Measurements from ENCODE around the gene GBA3.

Gene GBA3

DNA sequence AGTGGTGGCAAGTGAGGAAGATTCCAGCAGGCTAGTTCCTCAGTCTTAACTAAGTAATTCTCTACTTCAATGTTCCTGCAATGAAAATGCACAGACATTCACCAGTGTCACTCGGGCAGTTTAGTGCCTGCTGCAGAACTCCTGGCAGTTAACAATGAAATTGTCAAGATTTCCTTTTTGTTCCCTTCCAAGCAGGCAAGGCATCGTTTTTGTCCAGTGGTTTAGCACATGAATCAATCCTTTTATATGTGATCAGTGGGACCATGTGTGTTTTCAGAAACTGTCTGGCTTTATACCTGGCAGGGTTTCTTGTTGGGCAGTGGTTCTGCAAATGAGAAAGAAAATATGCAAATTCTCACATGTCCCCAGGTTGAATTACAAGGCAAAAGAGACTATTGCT is 122.2 kb downstream of the GBA3 start:
- TF ChIP-seq, protein P1, sequence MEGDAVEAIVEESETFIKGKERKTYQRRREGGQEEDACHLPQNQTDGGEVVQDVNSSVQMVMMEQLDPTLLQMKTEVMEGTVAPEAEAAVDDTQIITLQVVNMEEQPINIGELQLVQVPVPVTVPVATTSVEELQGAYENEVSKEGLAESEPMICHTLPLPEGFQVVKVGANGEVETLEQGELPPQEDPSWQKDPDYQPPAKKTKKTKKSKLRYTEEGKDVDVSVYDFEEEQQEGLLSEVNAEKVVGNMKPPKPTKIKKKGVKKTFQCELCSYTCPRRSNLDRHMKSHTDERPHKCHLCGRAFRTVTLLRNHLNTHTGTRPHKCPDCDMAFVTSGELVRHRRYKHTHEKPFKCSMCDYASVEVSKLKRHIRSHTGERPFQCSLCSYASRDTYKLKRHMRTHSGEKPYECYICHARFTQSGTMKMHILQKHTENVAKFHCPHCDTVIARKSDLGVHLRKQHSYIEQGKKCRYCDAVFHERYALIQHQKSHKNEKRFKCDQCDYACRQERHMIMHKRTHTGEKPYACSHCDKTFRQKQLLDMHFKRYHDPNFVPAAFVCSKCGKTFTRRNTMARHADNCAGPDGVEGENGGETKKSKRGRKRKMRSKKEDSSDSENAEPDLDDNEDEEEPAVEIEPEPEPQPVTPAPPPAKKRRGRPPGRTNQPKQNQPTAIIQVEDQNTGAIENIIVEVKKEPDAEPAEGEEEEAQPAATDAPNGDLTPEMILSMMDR (IDR thresholded peaks at IDR 0.05): no peak
- Histone ChIP-seq H3K4me1 (no peaks in the 10 kb centered on the region), H3K27ac (no peak overlapping the region), H2AFZ (peak overlapping the region; percentile 28), H3K9ac (no peak overlapping the region), H3K4me3 (ENCODE audit: low read depth, low read length) (no peak overlapping the region), H3K79me2 (no peaks in the 10 kb centered on the region), H3K36me3 (ENCODE audit: control insufficient read depth, insufficient read depth, low read length) (no peaks in the 10 kb centered on the region), H3K4me2 (ENCODE audit: low read length) (no peak overlapping the region), H3K27me3 (ENCODE audit: control insufficient read depth, insufficient read depth, low read length) (no peaks in the 10 kb centered on the region), H3K9me3 (ENCODE audit: control insufficient read depth, low read length) (no peaks in the 10 kb centered on the region)

DNA sequence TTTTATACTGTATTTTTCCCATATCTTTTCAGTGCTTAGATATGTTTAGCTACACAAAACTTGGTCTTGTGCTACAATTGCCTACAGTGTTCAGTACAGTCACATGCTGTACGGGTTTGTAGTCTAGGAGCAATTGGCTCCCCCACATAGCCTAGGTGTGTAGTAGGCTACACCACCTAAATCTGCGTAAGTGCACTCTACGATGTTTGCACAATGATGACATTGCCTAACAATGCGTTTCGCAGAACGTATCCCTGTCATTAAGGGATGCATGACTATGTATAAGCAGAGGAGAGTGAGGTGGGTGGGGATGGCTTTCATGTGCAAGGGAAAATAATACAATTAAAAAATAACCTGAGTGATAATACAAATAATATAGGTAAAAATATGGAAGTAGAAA is 131.4 kb downstream of the GBA3 start:
- H3K27me3 ChIP-seq (ENCODE audit: control insufficient read depth, insufficient read depth, low read length): no peaks in the 10 kb centered on the region
- H3K4me3 ChIP-seq (ENCODE audit: low read depth, low read length): no peak overlapping the region
- no peaks in the 10 kb centered on the region for H3K9me3 ChIP-seq (ENCODE audit: control insufficient read depth, low read length)
- no peak overlapping the region for H3K4me2 ChIP-seq (ENCODE audit: low read length)
- no peaks in the 10 kb centered on the region for H3K36me3 ChIP-seq (ENCODE audit: control insufficient read depth, insufficient read depth, low read length)
- no peaks in the 10 kb centered on the region for H3K4me1 ChIP-seq
- H2AFZ ChIP-seq: no peak overlapping the region
- TF ChIP-seq, protein P1 (IDR thresholded peaks at IDR 0.05): no peak
- H3K9ac ChIP-seq: no peak overlapping the region
- H3K79me2 ChIP-seq: no peaks in the 10 kb centered on the region
- H3K27ac ChIP-seq: no peak overlapping the region

DNA sequence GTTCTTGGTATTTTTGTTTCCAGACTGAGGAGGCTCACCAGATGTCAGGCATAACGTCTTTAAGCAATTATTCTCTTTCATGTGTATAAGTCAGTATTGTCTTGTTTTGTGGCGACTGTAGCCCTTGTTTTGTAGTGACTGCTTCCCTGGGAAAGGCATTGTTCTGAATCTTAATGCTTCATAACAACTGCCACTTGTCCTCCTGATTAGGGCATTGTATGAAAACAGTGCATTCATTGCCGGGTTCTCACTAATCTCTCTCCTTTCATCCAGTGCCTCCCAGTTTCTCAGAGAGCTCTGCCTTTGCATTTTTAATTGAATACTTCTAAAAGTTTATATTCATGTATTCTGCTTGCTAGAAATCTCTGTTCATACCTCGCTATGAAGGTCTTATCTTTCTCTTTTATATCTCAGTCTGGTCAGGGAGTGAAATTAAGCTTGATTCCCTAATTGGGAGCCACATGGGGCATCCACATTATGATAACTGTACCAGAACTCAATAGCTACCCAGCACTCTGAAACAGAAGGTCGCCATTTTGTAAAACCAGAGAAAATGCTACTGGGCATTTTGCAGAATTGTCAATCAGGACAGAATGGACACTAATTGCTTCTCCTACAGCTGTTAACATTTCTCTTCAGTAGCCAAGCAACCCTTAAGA is 149.8 kb downstream of the GBA3 start:
- Histone ChIP-seq H3K4me1 (no peaks in the 10 kb centered on the region), H3K9ac (no peak overlapping the region), H3K27me3 (ENCODE audit: control insufficient read depth, insufficient read depth, low read length) (no peaks in the 10 kb centered on the region), H3K4me3 (ENCODE audit: low read depth, low read length) (no peak overlapping the region), H3K27ac (no peak overlapping the region), H3K9me3 (ENCODE audit: control insufficient read depth, low read length) (no peaks in the 10 kb centered on the region), H3K4me2 (ENCODE audit: low read length) (no peak overlapping the region), H3K79me2 (no peaks in the 10 kb centered on the region), H3K36me3 (ENCODE audit: control insufficient read depth, insufficient read depth, low read length) (no peaks in the 10 kb centered on the region), H2AFZ (no peak overlapping the region)
- TF ChIP-seq, protein P1 (IDR thresholded peaks at IDR 0.05): no peak

DNA sequence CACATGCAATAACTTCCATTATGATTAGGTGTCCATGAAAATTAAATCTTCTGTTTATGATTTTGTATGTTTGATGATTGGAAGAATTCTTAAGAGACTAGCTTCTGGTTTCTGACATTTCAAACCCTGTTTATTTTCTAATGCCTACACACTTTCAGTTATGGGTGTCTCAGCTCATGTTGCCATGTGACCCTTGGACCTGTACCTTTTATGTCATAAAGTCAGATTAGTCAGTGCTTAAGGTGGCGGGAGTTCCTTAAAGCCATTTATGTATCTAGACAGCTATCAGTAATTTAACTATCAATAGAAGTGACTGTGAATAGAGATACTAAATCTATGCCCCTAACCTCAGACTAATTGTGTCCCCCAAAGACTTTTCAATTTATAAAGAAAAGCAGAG is 155.6 kb downstream of the GBA3 start:
- H3K27ac ChIP-seq: no peak overlapping the region
- H3K79me2 ChIP-seq: no peaks in the 10 kb centered on the region
- no peaks in the 10 kb centered on the region for H3K36me3 ChIP-seq (ENCODE audit: control insufficient read depth, insufficient read depth, low read length)
- peaks cover 3% of the 10 kb centered on the region for H3K4me1 ChIP-seq
- no peak overlapping the region for H3K9ac ChIP-seq
- H3K9me3 ChIP-seq (ENCODE audit: control insufficient read depth, low read length): no peaks in the 10 kb centered on the region
- no peak overlapping the region for H3K4me3 ChIP-seq (ENCODE audit: low read depth, low read length)
- no peak overlapping the region for H3K4me2 ChIP-seq (ENCODE audit: low read length)
- H2AFZ ChIP-seq: no peak overlapping the region
- H3K27me3 ChIP-seq (ENCODE audit: control insufficient read depth, insufficient read depth, low read length): no peaks in the 10 kb centered on the region
- TF ChIP-seq, protein P1 (IDR thresholded peaks at IDR 0.05): no peak

DNA sequence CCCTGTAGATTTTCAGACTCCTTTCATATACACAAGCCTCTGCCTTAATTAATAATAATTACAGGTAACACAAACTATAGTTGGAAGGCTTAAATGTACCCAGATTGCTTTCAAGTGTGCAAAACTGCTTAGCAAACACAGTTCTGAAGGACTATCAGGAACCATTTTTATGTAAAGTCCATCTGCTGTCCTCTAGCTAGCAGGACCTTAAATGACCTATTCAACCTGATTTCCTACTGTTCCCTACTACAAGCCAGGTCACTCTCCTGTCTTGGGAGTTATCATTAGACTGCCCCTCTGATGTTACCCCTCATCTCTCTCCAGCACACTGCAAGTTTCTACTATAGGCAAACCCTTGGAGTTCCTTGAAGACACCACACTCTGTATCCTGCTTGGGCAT is 157.3 kb downstream of the GBA3 start:
- Histone ChIP-seq H3K4me1 (peaks cover 3% of the 10 kb centered on the region), H3K9ac (no peak overlapping the region), H3K36me3 (ENCODE audit: control insufficient read depth, insufficient read depth, low read length) (no peaks in the 10 kb centered on the region), H3K9me3 (ENCODE audit: control insufficient read depth, low read length) (no peaks in the 10 kb centered on the region), H3K4me3 (ENCODE audit: low read depth, low read length) (no peak overlapping the region), H3K27me3 (ENCODE audit: control insufficient read depth, insufficient read depth, low read length) (no peaks in the 10 kb centered on the region), H3K27ac (no peak overlapping the region), H3K79me2 (no peaks in the 10 kb centered on the region), H2AFZ (no peak overlapping the region), H3K4me2 (ENCODE audit: low read length) (no peak overlapping the region)
- TF ChIP-seq, protein P1 (IDR thresholded peaks at IDR 0.05): no peak

All from parathyroid adenoma (tissue), 2 donors.